K562 (cell line): ENCODE data around the gene IFNAR2. TPM values are rescaled to one million over a fixed set of nuclear protein-coding genes. Genes with fewer than 3 reads are reported as not detected.

Experiments used
- EHMT2 ChIP-seq: fragments of 450-650 bp; IDR thresholded peaks from 2 replicates; pipeline ENCODE4 v1.6.1; 2018; ENCODE audit warnings: antibody characterized with exemption
- GATAD2B ChIP-seq: fragments of 450-650 bp; IDR thresholded peaks from 2 replicates; pipeline ENCODE4 v1.6.1; 2017; ENCODE audit warnings: mild to moderate bottlenecking, borderline replicate concordance
- HLTF ChIP-seq: fragments of 450-650 bp; IDR thresholded peaks from 2 replicates; pipeline ENCODE4 v1.6.1; 2016
- MAZ ChIP-seq, 2 experiments: fragments of 450-650 bp in 1 of 2; sonication (generic) in 1 of 2; formaldehyde crosslinking; IDR thresholded peaks in 1 of 2; conservative IDR thresholded peaks in 1 of 2; 2 replicates each; pipeline versions ENCODE4 v1.4.0 to v1.5.0; 2020; ENCODE audit warnings: mild to moderate bottlenecking in 1 of 2, missing genetic modification reagents in 1 of 2
- NCOR1 ChIP-seq: fragments of 450-650 bp; IDR thresholded peaks from 2 replicates; pipeline ENCODE4 v1.6.1; 2016; ENCODE audit warnings: mild to moderate bottlenecking, moderate library complexity
- RNF2 ChIP-seq: sonication (generic); IDR thresholded peaks from 2 replicates; pipeline ENCODE4 v1.6.1; 2016
- SMAD1 ChIP-seq: fragments of 150-350 bp; IDR thresholded peaks from 2 replicates; pipeline ENCODE4 v1.6.1; 2014; ENCODE audit warnings: low read length, low read depth; ENCODE audit not compliant: partially characterized antibody
- SMAD4 ChIP-seq: fragments of 250-450 bp; sonication (Bioruptor Pico); conservative IDR thresholded peaks from 2 replicates; pipeline ENCODE4 v1.8.0; 2021; ENCODE audit warnings: inconsistent platforms, mild to moderate bottlenecking, moderate library complexity
- SMARCE1 ChIP-seq: fragments of 450-650 bp; IDR thresholded peaks from 2 replicates; pipeline ENCODE4 v1.7.1; 2016; ENCODE audit warnings: mild to moderate bottlenecking
- SRSF1 ChIP-seq: fragments of 200-400 bp; formaldehyde crosslinking; IDR thresholded peaks from 2 replicates; pipeline ENCODE4 v1.6.1; 2017; ENCODE audit warnings: mild to moderate bottlenecking, low read depth, low read length, moderate library complexity
- STAT5B ChIP-seq: fragments of 250-450 bp; sonication (Bioruptor Pico); IDR thresholded peaks from 2 replicates; pipeline ENCODE4 v1.8.0; 2021; ENCODE audit warnings: mild to moderate bottlenecking, inconsistent platforms
- TCFL5 ChIP-seq: fragments of 250-450 bp; sonication (Bioruptor Pico); conservative IDR thresholded peaks from 2 replicates; pipeline ENCODE4 v1.6.1; 2021; ENCODE audit warnings: mild to moderate bottlenecking, moderate library complexity, matching md5 sums
- ZBTB8A ChIP-seq: fragments of 450-650 bp; IDR thresholded peaks from 2 replicates; pipeline ENCODE4 v1.6.1; 2018; ENCODE audit warnings: mild to moderate bottlenecking, moderate library complexity; ENCODE audit not compliant: partially characterized antibody
- ZNF124 ChIP-seq: sonication (generic); formaldehyde crosslinking; IDR thresholded peaks from 2 replicates; pipeline ENCODE4 v1.8.1; 2022; ENCODE audit warnings: missing genetic modification reagents
- ZNF133 ChIP-seq: fragments of 250-450 bp; sonication (Bioruptor Pico); IDR thresholded peaks from 2 replicates; pipeline ENCODE4 v1.4.0; 2020; ENCODE audit warnings: mild to moderate bottlenecking
- ZNF3 ChIP-seq: fragments of 250-450 bp; sonication (Bioruptor Pico); IDR thresholded peaks from 2 replicates; pipeline ENCODE4 v1.5.0; 2021; ENCODE audit warnings: mild to moderate bottlenecking, moderate library complexity
- polyA plus RNA-seq, 8 experiments: library from polyadenylated mRNA; depleted of rRNA in 4 of 8; stranded (reverse) in 5 of 8; unstranded in 3 of 8; fragments of >200 nt; fragmentation: Nextera tagmentation in 2 of 8; fragmentation: Illumina TruSeq in 1 of 8; extraction: Ambion mirVana in 2 of 8; extraction: Trizol in 1 of 8; gene quantifications; 2 replicates each; pipeline versions ENCODE4 v1.2.1 to v1.2.3, GENCODE V29; 2011 to 2014; ENCODE audit warnings: inconsistent platforms in 1 of 8, missing spikeins in 1 of 8
- total RNA-seq, 7 experiments: library from RNA; depleted of rRNA in 6 of 7; stranded (reverse); fragments of >200 nt in 6 of 7; fragmentation: Illumina TruSeq in 2 of 7; extraction: Trizol in 2 of 7; gene quantifications; 2 replicates each; pipeline versions ENCODE4 v1.2.1 to v1.2.3, GENCODE V29; 2011 to 2021; ENCODE audit warnings: low replicate concordance in 1 of 7
- TF ChIP-seq, protein P1 (sequence below): fragments of 450-650 bp; IDR thresholded peaks from 2 replicates; pipeline ENCODE4 v1.6.1; 2016; ENCODE audit warnings: antibody characterized with exemption
- TF ChIP-seq, protein P2 (sequence below): sonication (generic); IDR thresholded peaks from 2 replicates; pipeline ENCODE4 v1.6.1; 2016
- TF ChIP-seq, protein P3 (sequence below): fragments of 200-800 bp; sonication (Bioruptor generic); IDR thresholded peaks from 2 replicates; pipeline ENCODE4 v1.6.1; 2017; ENCODE audit warnings: missing genetic modification characterization, missing compliant biosample characterization
- TF ChIP-seq, protein P4 (sequence below): fragments of 250-450 bp; sonication (Bioruptor Pico); IDR thresholded peaks from 2 replicates; pipeline ENCODE4 v1.8.0; 2022; ENCODE audit warnings: moderate library complexity, mild to moderate bottlenecking, inconsistent platforms
- TF ChIP-seq, protein P5 (sequence below): fragments of 450-650 bp; IDR thresholded peaks from 2 replicates; pipeline ENCODE4 v1.6.1; 2017; ENCODE audit warnings: antibody characterized with exemption, mild to moderate bottlenecking

Gene IFNAR2
- total and polyA plus RNA-seq, 9 of the 15 experiments (the other 6 are each of a cell fraction or from before 2014, with no cell fraction given) = 1.7 to 48.3 (median 8.4) TPM

DNA sequence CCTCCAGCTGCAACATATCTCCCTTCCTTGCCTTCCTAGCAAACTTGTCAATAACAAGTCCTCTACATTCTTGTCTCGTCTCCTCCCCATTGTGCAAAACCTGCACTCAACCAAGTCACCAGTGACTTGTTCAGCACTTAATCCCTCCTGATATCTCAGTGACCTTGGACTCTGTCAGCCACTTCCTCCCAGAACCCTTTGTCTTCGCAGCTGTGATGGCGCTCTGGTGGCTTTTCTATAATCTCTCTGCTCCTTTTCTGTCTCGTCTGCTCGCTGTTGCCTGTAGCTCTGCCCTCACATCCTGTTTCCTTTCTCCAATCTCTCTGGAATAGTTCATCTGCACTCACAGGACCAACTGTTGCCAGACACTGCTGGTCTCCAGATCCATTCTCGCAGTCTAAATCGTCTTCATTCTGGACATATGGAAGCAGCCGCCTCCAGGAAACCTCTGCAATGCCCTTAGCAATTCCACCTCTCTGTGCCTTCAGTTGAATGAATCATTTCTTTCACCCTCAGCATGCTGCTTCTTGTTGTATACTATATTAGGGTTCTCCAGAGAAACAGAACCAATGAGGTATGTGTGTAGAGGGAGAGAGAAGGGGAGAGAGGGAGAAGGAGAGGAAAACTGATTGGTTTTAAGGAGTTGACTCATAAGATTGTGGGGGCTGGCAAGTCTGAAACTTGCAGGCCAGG lies 17.4 kb upstream of the IFNAR2 start (continued):
- TF ChIP-seq ZBTB8A (no peak), SMARCE1 (peak; percentile 73; the same call in 1 of the 2 replicates), MAZ (CRISPR knock-in tag; conservative IDR thresholded peaks at IDR 0.05 in 1 of 2, IDR thresholded peaks at IDR 0.05 in 1 of 2) (peak in 1 of 2 experiments; percentile 17; a peak in 1 of 4 replicates), STAT5B (CRISPR knock-in tag) (no peak), SRSF1 (no peak), HLTF (0 out of 2 replicates have a peak, but pooled peaks have one; percentile 42), RNF2 (peak; percentile 17; the same call in 1 of the 2 replicates), ZNF124 (CRISPR knock-in tag) (no peak), TCFL5 (CRISPR knock-in tag) (no peak), EHMT2 (peak; percentile 26; the same call in 1 of the 2 replicates), ZNF133 (CRISPR knock-in tag) (no peak), NCOR1 (peak; percentile 37; the same call in 1 of the 2 replicates), SMAD4 (CRISPR knock-in tag) (peak; percentile 80), ZNF3 (CRISPR knock-in tag) (no peak), SMAD1 (no peak), GATAD2B (no peak)
- TF ChIP-seq, protein P1, sequence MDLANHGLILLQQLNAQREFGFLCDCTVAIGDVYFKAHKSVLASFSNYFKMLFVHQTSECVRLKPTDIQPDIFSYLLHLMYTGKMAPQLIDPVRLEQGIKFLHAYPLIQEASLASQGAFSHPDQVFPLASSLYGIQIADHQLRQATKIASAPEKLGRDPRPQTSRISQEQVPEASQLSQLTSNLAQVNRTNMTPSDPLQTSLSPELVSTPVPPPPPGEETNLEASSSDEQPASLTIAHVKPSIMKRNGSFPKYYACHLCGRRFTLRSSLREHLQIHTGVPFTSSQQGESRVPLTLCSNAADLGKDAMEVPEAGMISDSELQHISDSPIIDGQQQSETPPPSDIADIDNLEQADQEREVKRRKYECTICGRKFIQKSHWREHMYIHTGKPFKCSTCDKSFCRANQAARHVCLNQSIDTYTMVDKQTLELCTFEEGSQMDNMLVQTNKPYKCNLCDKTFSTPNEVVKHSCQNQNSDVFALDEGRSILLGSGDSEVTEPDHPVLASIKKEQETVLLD = no peak; the same call in 1 of the 2 replicates
- TF ChIP-seq, protein P2, sequence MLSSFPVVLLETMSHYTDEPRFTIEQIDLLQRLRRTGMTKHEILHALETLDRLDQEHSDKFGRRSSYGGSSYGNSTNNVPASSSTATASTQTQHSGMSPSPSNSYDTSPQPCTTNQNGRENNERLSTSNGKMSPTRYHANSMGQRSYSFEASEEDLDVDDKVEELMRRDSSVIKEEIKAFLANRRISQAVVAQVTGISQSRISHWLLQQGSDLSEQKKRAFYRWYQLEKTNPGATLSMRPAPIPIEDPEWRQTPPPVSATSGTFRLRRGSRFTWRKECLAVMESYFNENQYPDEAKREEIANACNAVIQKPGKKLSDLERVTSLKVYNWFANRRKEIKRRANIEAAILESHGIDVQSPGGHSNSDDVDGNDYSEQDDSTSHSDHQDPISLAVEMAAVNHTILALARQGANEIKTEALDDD = peak; percentile 100
- TF ChIP-seq, protein P3, sequence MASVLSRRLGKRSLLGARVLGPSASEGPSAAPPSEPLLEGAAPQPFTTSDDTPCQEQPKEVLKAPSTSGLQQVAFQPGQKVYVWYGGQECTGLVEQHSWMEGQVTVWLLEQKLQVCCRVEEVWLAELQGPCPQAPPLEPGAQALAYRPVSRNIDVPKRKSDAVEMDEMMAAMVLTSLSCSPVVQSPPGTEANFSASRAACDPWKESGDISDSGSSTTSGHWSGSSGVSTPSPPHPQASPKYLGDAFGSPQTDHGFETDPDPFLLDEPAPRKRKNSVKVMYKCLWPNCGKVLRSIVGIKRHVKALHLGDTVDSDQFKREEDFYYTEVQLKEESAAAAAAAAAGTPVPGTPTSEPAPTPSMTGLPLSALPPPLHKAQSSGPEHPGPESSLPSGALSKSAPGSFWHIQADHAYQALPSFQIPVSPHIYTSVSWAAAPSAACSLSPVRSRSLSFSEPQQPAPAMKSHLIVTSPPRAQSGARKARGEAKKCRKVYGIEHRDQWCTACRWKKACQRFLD (CRISPR knock-in tag) = no peak
- TF ChIP-seq, protein P4, sequence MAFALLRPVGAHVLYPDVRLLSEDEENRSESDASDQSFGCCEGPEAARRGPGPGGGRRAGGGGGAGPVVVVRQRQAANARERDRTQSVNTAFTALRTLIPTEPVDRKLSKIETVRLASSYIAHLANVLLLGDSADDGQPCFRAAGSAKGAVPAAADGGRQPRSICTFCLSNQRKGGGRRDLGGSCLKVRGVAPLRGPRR = no peak
- TF ChIP-seq, protein P5, sequence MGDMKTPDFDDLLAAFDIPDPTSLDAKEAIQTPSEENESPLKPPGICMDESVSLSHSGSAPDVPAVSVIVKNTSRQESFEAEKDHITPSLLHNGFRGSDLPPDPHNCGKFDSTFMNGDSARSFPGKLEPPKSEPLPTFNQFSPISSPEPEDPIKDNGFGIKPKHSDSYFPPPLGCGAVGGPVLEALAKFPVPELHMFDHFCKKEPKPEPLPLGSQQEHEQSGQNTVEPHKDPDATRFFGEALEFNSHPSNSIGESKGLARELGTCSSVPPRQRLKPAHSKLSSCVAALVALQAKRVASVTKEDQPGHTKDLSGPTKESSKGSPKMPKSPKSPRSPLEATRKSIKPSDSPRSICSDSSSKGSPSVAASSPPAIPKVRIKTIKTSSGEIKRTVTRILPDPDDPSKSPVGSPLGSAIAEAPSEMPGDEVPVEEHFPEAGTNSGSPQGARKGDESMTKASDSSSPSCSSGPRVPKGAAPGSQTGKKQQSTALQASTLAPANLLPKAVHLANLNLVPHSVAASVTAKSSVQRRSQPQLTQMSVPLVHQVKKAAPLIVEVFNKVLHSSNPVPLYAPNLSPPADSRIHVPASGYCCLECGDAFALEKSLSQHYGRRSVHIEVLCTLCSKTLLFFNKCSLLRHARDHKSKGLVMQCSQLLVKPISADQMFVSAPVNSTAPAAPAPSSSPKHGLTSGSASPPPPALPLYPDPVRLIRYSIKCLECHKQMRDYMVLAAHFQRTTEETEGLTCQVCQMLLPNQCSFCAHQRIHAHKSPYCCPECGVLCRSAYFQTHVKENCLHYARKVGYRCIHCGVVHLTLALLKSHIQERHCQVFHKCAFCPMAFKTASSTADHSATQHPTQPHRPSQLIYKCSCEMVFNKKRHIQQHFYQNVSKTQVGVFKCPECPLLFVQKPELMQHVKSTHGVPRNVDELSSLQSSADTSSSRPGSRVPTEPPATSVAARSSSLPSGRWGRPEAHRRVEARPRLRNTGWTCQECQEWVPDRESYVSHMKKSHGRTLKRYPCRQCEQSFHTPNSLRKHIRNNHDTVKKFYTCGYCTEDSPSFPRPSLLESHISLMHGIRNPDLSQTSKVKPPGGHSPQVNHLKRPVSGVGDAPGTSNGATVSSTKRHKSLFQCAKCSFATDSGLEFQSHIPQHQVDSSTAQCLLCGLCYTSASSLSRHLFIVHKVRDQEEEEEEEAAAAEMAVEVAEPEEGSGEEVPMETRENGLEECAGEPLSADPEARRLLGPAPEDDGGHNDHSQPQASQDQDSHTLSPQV = 0 out of 2 replicates have a peak, but pooled peaks have one; percentile 6
